Putamen (tissue), 1 donor: ENCODE results near the gene GTF2H2C.
A peak's percentile ranks its signal among the peaks of the same experiment; 100 is the strongest.
"Not testable (repeated sequence)": the region's sequence is repeated elsewhere in the genome, so short reads cannot be mapped to it uniquely, and the experiment has no call there.

ENCODE experiments used
- DNase-seq: peaks from one replicate; pipeline ENCODE4 v3.0.0-alpha.2; 2016; ENCODE audit warnings: low spot score

The GTF2H2C gene

GRCh38 chr5:69559908-69560330 is at the start of gene GTF2H2C:
Gene GTF2H2C (plus strand): TSS chr5:69560191. CDS start chr5:69565133, 4,942 bp downstream.
- DNase-seq, result peak; percentile 72

- no peak for DNase-seq
These were observed 49.3 kb upstream of the GTF2H2C start for GRCh38 chr5:69510694-69511093.

- peak; percentile 46 for DNase-seq
These were observed 47.2 kb upstream of the GTF2H2C start for GRCh38 chr5:69512740-69513260.

GRCh38 chr5:69515570-69515969 is 44.4 kb upstream of the GTF2H2C start:
- DNase-seq, result not testable (repeated sequence)

- no peak for DNase-seq
These were observed 43.2 kb upstream of the GTF2H2C start for GRCh38 chr5:69516769-69517168.

GRCh38 chr5:69517763-69518212 is 42.2 kb upstream of the GTF2H2C start:
- DNase-seq, result no peak

GRCh38 chr5:69519285-69519684 is 40.7 kb upstream of the GTF2H2C start:
- no peak for DNase-seq

- no peak for DNase-seq
These were observed 38.0 kb upstream of the GTF2H2C start for GRCh38 chr5:69522035-69522434.

GRCh38 chr5:69525490-69525889 is 34.5 kb upstream of the GTF2H2C start:
- no peak for DNase-seq

- DNase-seq, result no peak
These were observed 33.3 kb upstream of the GTF2H2C start for GRCh38 chr5:69526660-69527059.

GRCh38 chr5:69527128-69527770 is 32.7 kb upstream of the GTF2H2C start:
- DNase-seq, result no peak

GRCh38 chr5:69528035-69528434 is 32.0 kb upstream of the GTF2H2C start:
- no peak for DNase-seq

GRCh38 chr5:69528609-69529008 is 31.4 kb upstream of the GTF2H2C start:
- no peak for DNase-seq

GRCh38 chr5:69530561-69531405 is 29.2 kb upstream of the GTF2H2C start:
- DNase-seq, result no peak

GRCh38 chr5:69531406-69531801 is 28.6 kb upstream of the GTF2H2C start:
- no peak for DNase-seq

- DNase-seq, result not testable (repeated sequence)
These were observed 22.1 kb upstream of the GTF2H2C start for GRCh38 chr5:69537911-69538310.

GRCh38 chr5:69538735-69539134 is 21.3 kb upstream of the GTF2H2C start:
- DNase-seq, result not testable (repeated sequence)

GRCh38 chr5:69541347-69541746 is 18.6 kb upstream of the GTF2H2C start:
- DNase-seq, result not testable (repeated sequence)

GRCh38 chr5:69542838-69543618 is 17.0 kb upstream of the GTF2H2C start:
- not testable (repeated sequence) for DNase-seq

GRCh38 chr5:69544602-69545001 is 15.4 kb upstream of the GTF2H2C start:
- DNase-seq, result not testable (repeated sequence)

GRCh38 chr5:69560587-69561431 is 818 bp downstream of the GTF2H2C start:
- DNase-seq, result not testable (repeated sequence)
